ENCODE measurements around the gene SMIM33. TPM values are rescaled to one million over a fixed set of nuclear protein-coding genes. Genes with fewer than 3 reads are reported as not detected.
"Not testable (repeated sequence)": the region's sequence is repeated elsewhere in the genome, so short reads cannot be mapped to it uniquely, and the experiment has no call there.

The SMIM33 gene
- not detected in 2 replicates for total RNA-seq (2014; rRNA removed; shearing (Covaris generic))

DNA sequence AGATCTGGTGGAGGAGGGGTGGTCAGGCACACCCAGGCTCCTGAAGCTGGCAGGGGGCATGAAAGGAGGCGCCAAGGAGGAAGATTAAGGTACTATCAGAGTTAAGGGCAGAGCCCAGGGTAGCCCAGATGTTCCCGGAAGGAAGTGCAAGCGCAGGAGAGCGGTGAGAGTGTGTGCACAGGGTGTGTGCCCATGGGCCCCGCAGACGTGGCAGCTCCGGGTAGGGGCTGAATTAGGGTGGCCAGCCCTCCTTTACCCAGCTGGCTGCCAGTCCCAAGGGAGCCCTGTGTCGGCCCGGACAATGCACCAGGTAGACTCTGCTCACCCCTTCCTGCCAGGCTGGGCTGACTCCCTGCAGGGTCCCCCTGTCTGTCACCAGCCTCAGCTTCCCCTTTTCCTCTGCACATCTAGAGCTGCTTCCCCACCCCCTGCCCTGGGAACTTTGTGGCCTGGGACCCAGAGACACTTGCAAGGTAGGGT, at the start of gene SMIM33:
Gene SMIM33, plus strand, starts transcription at position 184 of the 480 bp plus-strand sequence. Its CDS starts 118 bp downstream, at position 302.
- DNase-seq (ENCODE audit: low spot score) = no peak

DNA sequence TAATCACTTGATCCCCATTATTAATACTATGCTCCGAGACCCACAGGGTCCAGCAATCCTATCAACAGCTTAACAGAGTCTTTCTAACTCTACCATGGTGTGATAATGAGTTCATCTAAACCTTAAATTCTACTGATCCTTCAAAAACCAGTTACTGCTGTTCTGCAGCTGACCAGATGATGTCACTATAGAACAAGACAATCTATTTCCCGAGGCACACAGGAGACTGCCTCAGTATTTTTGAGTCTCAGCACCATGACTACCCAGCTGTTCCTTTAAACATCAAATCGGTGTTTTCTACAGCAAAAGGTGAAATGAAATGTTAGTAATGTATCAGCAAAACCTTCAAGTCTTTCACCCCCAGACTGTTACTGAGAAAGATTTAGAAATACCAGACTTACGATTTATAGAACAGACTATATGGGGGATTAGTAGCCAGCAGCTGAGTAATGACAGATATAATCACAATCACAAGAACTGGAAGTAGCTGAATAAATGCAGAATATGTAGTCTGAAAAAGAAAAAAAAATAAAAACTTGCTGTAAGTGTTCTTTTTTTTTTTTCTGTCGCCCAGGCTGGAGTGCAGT, 48.4 kb upstream of the SMIM33 start:
- DNase-seq (ENCODE audit: low spot score) = peak; percentile 68

DNA sequence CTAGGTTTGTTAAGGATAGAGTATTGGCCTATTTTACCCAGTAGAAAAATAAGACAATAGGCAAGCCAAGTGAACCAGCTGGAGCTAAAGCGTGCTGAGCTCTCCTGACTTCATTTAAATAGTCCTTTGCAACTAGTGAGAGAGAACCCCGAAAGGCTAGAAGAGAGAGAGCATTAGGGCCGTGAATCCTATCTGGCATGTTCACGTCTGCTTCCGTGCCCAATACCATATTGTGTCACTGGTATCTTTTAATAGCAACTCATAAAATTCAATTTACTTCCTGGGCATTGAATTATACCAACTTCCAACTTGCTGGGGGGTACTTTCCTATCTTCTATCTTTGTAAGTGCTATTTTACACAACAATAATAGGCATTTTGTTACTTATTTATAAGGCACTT, 45.3 kb upstream of the SMIM33 start:
- no peak for DNase-seq (ENCODE audit: low spot score)

DNA sequence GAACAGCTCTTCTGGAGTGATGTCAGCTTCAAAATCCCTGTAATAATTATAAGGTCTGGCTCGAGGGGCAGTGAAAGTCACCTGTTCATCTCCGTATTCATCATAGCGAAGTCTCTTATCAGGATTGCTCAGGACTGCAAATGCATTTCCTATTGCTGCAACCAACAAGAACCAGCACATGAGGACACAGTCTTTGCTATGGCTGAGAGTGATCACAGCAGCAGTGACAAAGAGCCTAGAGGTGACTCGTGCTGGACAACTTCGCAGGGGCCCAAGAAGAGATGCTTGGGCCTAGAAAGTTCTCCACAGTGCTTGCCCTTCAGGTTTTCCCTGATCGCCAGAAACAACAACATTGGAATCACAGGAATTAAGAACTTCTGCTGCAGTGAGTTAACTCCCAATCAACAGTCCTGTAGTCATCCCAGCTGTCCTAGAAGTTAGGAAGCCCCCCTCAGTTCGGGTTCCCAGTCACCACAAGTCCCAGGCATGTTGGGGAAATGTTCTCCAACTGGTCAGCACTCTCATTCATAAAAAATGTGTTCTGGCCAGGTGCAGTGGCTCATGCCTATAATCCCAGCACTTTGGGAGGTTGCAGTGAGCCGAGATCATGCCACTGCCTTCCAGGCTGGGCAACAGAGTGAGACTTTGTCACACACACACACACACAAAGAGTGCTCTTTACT, 44.5 kb upstream of the SMIM33 start:
- no peak for DNase-seq (ENCODE audit: low spot score)

DNA sequence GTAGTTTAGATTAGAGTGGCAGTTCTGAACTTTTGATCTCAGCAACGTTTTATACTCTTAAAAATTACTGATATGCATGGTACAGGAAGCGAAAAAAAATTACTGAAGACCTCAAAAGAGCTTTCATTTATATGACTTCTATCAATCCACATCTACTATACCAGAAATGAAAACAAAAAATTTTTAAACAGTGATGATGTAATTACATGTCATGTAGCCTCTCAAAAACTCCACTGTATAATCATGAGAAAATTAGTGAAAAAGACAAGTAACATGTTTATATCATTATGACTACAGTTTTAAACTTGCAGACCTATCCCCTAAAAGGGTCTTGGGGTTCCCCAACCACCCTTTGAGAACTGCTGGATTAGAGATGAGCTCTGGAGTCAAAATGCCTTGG, 40.8 kb upstream of the SMIM33 start:
- DNase-seq (ENCODE audit: low spot score) = no peak

DNA sequence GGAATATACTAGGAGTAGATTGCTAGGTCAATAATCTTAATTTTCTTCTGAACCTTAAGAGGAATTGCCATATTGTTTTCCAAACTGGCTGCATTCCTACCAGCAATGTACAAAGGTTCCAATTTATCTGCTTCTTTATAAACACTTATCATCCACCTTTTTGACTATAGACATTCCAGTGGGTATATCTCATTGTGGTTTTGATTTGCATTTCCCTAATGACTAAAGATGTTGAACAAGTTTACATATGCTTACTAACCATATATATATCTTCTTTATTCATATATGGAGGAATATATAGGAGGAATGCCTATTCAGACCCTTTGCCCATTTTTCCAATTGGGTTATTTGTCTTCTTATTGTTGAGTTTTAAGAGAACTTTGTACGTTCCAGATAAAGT, 39.1 kb upstream of the SMIM33 start:
- no peak for DNase-seq (ENCODE audit: low spot score)

DNA sequence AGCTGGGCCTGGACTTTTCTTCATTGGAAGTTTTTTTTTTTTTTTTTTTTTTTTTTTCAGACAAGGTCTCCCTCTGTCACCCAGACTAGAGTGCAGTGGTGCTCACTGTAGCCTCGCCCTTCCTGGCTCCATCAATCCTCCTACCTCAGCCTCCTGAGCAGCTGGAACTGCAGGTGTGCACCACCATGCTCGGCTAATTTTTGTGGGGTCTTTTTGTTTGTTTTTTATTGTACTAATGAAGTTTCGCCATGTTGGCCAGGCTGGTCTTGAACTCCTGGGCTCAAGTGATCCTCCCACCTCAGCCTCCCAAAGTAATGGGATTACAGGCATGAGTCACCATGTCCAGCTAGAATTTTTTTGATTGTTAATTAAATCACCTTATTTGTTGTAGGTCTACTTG, 35.1 kb upstream of the SMIM33 start:
- DNase-seq (ENCODE audit: low spot score) = no peak

DNA sequence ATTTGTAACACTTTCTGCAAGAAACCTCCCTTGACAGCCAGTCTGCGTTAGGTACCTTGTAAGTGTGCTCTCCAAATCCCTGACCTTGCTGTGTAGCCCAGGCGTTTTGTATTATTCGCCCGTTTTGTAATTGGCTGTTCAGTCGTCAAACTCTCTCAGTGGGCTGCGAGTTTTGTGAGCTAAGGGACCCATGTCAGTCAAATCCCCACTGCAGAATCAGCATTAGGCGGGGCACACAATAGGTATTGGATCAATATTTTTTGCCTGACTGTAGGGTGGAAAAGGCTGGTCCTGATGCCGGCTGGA, 32.1 kb upstream of the SMIM33 start:
- DNase-seq (ENCODE audit: low spot score) = no peak

DNA sequence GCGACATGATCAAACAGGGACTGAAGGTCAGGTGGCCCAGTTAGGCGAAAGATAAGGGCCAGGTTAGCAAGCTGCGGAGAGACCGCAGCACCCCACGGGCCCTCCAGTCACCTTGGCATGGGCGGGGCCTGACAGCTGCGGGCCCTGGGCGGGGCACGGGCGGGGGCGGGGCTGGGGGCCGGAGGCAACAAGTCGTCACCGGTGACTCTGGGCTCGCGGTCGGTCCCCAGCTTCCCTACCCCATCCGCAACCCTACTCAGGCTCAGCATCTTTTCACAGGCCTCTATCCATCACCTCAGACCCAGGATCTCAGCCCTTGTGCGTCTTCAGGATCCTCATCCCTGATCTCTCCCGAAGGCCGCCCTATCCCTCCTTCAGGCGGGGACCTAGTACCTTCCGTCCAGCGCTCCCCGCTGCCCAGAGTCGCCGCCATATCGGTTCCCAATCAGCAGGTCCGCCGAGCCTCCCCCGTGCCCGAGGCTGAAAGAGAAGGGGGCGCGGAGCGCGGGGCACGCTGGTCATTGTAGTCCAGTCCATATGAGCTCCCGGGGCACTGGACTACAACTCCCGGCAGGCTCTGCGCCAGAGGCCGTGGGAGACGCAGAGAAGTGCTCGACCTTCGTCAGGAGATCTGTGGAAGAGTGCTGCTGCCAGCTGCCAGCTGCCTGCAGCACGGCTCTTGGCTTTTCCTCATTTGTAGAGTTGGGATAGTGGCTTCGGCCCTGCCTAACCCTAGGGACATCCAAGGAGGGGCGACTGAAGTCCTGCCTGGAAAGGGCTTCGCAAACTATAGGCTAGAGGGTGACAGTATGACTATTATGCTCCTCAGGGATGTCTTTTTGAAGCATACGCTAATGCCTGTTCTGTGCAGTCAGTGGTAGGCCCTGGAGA, 31.5 kb upstream of the SMIM33 start, which contains the start of gene DNAJC18:
Gene DNAJC18, minus strand, starts transcription at position 513 of the 891 bp plus-strand sequence. Its CDS starts 80 bp downstream, at position 433.
- peak; percentile 88 for DNase-seq (ENCODE audit: low spot score)

DNA sequence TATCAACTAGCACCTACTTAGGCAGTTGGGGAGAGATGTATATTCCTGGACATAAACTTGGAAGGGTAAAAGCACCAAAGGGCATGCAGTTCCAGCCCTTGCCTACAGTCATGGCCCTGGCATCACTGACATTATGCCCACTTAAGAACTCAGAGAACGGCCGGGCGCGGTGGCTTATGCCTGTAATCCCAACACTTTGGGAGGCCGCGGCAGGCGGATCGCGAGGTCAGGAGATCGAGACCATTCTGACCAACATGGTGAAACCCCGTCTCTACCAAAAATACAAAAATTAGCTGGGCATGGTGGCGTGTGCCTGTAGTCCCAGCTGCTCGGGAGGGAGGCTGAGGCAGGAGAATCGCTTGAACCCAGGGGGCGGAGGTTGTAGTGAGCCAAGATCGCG, 30.4 kb upstream of the SMIM33 start:
- not testable (repeated sequence) for DNase-seq (ENCODE audit: low spot score)

DNA sequence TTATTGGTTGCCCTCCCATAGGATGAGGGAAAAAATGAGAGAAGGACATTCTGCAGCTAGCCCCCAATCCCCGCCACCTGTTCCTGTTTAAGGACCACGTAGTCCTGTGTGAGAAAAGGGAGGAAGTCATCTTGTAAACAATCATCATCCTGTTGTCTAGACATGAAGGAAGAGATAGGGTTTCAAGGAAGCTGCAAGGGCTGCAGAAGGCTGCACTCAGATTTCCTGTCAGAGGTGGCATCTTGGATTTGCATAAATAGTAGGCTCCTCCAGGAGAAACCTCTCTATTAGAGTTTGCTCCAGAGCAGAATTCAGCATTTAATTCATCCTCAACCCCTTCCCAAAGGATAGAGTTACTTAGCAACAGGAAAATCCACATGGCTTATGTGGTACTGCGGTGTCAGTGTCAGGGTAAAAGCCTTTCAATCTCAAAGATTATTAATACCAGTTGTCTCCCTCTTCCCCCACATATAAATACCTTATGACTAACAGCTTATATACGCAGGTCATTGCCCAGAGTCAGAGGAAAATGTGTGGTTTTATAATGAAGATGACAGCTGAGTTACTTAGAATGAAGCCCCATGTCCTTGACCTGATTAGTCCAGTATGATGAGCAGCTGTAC, 26.9 kb upstream of the SMIM33 start:
- DNase-seq (ENCODE audit: low spot score) = peak; percentile 82

DNA sequence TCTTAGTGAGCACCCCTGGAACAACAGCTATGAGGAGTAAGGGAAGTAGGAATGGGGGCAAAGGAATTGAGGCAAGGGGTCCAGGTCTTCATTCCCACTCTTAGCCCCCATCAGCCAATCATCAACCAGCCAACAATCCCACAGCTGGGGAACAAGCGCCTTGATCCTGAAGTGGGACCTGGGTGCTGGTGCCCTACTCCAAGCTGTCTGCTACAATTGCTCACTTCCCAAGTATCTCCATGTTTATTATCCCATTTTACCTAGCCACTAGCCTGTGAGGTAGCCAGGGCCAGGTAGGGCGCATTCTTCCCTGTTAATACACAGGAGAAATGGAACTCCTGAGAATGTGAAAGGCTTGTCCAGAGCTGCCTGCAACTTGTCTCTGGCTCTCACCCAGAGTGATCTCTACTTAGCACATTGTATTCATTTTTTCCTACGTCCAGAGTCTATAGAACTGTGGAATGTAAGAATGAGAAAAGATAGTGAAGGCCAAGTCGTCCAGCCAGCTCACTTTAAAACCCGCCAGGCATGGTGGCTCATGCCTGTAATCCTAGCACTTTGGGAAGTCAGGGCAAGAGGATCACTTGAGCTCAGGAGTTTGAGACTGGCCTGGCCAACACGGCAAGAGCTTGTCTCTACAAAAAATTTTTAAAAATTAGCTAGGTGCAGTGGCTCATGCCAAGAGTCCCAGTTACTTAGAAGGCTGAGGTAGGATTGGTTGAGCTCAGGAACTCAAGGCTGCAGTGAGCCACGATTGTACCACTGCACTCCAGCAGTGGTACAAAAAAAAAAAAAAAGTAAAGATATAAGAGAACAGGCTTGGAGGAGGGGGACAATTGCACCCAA, 25.3 kb upstream of the SMIM33 start:
- no peak for DNase-seq (ENCODE audit: low spot score)

DNA sequence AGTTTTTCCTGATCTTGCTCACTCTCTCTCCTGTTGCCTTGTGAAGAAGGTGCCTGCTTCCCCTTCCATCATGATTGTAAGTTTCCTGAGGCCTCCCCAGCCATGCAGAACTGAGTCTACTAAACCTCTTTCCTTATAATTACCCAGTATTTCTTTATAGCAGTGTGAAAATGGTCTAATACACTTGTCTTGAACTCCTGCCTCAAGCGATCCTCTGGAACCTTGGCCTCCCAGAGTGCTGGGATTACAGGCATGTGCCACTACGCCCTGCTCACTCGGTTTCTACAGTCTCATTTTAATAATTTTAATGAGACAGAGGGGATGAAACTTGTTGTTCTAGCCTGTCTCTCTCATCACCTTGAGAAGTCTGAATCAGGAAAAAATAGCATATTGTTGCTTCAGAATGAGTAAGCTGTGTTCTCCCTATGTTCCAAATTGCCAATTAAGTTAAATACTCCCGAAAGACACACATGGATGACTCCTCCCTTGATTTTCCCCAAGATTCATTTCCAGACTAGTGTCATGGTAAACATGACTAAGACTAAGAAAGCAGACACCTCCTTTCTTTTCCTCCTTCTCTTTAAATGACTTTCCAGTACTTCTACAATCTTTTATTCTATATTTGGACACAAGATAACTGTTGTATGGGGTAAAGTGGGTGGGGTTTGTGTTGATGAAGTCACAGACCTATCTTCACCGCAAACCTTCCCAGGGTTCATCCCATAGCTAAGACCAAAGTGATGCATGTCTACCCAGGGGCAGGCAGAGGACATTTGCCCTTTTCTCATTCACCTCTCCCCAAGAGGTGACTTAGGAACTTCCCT, 23.6 kb upstream of the SMIM33 start:
- DNase-seq (ENCODE audit: low spot score) = peak; percentile 42

DNA sequence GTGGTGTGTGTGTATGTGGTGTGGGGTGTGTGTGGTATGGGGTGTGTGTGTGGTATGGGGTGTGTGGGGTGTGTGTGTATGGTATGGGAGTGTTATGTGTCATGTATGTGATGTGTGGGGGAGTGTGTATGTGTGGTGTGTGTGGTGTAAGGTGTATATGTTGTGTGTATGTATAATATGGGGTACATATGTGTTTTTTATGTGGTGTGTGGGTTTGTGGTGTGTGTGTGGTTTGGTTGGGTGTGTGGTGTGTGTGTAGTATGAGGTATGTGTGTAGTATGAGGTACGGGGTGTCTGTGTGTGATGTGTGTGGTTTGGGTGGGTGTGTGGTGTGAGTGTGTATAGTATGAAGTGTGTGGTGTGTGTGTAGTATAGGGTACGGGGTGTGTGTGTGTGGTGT, 19.6 kb upstream of the SMIM33 start:
- DNase-seq (ENCODE audit: low spot score) = no peak

DNA sequence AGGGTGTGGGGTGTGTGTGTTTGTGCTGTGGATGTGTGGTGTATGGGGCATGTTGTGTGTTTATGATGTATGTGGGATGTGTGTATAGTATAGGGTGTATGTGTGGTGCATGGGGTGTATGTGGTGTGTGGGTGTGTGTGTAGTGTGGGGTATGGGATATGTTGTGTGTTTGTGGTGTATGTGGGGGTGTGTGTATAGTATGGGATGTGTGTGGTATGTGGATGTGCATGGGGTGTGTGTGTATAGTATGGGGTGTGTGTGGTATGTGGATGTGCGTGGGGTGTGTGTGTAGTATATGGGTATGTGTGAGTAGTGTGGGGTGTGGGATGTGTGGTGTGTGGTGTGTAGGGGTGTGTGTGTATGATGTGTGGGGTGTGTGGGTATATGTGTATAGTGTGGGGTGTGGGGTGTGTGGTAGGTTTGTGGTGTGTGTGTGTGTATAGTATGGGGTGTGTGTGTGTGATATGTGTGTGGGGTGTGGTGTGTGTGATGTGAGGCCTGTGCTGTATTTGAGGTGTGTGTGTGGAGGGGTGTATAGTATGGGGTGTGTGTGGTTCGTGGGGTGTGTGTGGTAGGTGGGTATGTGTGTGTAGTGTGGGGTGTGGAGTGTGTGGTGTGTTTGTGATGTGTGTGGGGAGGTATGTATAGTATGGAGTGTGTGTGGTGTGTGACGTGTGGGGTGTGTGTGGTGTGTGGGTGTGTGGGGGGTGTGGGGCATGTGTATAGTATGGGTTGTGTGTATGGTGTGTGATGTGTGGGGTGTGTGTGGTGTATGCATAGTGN, 18.7 kb upstream of the SMIM33 start:
- no peak for DNase-seq (ENCODE audit: low spot score)

DNA sequence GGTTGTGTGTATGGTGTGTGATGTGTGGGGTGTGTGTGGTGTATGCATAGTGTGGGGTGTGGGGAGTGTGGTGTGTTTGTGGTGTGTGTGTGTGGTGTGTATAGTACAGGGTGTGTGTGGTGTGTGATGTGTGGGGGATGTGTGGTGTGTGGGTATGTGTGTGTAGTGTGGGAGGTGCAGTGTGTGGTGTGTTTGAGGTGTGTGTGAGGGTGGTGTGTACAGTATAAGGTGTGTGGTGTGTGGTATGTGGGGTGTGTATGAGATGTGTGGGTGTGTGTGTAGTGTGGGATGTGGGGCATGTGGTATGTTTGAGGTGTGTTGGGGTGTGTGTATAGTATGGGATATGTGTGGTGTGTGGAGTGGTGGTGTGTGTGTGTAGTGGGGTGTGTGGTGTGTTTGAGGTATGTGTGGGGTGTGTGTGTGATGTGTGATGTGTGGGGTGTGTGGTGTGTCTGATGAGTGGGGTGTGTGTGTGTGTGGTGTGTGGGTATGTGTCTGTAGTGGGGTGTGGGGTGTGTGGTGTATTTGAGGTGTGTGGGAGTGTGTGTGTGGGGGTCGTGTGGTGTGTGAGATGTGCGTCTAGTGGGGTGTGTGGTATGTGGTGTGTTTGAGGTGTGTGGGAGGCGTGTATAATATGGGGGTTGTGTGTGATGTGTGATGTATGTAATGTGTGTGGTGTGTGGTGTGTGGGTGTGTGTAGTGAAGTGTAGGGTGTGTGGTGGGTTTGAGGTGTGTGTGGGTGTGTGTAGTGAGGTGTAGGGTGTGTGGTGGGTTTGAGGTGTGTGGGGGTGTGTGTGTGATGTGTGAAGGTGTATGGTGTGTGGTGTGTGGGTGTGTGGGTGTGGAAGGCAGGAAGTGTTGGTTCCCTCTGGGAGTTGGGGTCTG, 16.9 kb upstream of the SMIM33 start:
- DNase-seq (ENCODE audit: low spot score) = no peak

DNA sequence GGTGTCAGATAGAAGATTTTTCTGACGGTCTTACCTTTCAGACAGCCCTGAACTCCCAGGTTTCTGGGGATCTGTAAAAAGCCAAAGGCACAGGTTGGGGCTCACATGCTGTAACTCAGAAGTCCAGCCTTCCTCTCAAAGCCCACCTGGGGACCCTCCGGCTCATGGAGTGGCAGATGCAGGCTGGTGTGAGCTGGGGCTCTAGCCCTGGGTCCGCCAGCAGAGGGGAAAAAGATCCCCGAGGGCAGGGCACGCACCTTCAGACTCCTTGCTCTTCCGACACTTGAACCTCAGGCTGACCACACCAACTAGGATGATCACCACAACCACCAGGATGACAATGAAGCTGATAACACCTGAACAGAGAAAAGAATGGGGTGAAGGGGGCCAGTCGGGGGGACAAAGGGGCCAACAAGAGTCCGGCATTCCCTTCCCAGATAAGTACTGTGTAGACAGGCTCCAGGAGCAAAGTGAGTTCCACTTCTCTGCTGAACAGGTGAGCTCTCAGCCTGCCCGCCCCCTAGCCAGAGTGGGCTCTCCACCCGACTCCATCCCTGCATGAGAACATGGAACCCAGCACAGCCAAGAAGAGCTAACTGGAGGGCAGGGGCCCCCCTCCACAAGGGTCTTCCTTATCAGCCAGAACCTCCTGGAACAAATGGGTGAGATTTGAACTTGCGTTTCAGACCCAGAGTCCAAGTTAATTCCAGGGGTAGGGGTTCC, 16.1 kb upstream of the SMIM33 start:
- DNase-seq (ENCODE audit: low spot score) = no peak

DNA sequence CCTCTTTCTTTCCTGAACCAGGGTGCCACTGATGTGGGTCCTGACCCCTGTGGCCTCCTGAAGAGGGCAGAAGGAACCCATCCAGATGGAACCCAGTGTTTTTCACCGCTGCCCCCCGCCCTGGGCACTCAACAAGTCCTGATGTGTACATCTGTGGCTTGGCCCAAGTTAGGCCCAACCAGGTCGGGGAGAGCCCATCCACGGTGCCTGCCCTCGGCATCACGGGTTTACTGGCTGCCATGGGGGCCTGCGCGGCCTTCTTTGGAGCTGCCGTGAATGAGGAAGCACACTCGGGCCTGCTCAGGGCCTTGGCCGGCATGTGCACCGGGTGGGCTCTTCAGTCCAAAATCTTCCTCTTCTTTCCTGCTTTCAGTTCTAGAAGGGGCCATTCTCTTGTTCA, 14.0 kb upstream of the SMIM33 start:
- no peak for DNase-seq (ENCODE audit: low spot score)
